ENCODE results near the gene LGSN. TPM values are rescaled to one million over a fixed set of nuclear protein-coding genes. Genes with fewer than 3 reads are reported as not detected.

The LGSN gene
- total and polyA plus RNA-seq, 10 donors, result 0.09 to 0.46 (median 0.13) TPM; not detected in 1

DNA sequence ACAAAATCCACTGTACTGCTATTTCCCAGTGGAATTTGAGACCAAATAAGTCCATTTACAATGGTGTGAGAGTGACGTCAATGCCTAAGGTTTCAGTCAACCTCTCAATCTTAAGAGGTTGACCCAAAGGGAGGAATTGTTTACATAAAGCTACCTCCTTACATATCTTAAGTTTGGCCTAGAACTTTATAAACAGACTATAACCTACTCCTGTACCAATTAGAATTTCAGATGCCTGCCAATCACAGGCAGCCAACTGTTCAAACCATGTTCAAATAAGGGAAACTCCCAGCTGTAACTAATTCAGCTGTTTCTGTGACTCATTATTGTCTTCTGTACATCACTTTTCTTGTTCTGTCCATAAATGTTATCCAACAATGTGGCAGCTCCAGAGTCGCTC is 14.5 kb downstream of the LGSN start:
- Histone ChIP-seq H3K4me1 (no peaks in the 10 kb centered on the region), H3K27ac (no peak overlapping the region), H3K36me3 (no peaks in the 10 kb centered on the region), H3K9me3 (peaks cover 0 to 2% (median 0%) of the 10 kb centered on the region in 8 donors), H3K27me3 (replicated peaks in 1 of 7) (no peaks in the 10 kb centered on the region), H3K4me3 (no peak overlapping the region)
- DNase-seq, result no peak
- intact Hi-C loops (cut with DNase I; ENCODE audit: low total_unique reads), result no loop called here
- TF ChIP-seq, protein P1, sequence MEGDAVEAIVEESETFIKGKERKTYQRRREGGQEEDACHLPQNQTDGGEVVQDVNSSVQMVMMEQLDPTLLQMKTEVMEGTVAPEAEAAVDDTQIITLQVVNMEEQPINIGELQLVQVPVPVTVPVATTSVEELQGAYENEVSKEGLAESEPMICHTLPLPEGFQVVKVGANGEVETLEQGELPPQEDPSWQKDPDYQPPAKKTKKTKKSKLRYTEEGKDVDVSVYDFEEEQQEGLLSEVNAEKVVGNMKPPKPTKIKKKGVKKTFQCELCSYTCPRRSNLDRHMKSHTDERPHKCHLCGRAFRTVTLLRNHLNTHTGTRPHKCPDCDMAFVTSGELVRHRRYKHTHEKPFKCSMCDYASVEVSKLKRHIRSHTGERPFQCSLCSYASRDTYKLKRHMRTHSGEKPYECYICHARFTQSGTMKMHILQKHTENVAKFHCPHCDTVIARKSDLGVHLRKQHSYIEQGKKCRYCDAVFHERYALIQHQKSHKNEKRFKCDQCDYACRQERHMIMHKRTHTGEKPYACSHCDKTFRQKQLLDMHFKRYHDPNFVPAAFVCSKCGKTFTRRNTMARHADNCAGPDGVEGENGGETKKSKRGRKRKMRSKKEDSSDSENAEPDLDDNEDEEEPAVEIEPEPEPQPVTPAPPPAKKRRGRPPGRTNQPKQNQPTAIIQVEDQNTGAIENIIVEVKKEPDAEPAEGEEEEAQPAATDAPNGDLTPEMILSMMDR (IDR thresholded peaks at IDR 0.05 in 8 of 11, conservative IDR thresholded peaks at IDR 0.05 in 3 of 11), result no peak
- TF ChIP-seq POLR2A (IDR thresholded peaks at IDR 0.05), result no peak
- TF ChIP-seq POLR2AphosphoS5 (IDR thresholded peaks at IDR 0.05), result no peak
- WGBS, 5 donors, result 77 to 85% (median 82%) methylated on average over 2 of the region's 2 CpGs

DNA sequence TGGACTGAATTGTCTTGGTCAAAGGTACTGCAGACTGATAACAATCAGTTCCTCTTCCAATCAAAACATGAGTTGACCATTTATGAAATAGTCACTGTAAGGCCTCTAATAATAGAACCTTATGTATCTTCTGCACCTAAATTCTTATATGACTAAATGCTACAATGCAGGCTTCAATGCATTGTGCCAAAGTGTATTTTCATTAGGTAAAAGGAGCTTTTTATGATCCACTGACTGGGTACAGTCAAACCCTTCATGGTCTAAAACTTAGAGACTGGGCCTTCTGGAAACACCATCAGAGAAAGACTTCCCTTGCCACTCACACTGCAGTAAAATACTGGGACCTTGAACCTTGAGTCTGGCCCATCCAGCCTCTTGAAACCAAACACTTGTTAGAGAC is 16.3 kb downstream of the LGSN start:
- H3K9me3 ChIP-seq, result peaks cover 0 to 16% (median 2%) of the 10 kb centered on the region in 8 donors
- no peak overlapping the region for H3K27ac ChIP-seq
- no peaks in the 10 kb centered on the region for H3K36me3 ChIP-seq
- H3K4me1 ChIP-seq, result no peaks in the 10 kb centered on the region
- TF ChIP-seq POLR2A (IDR thresholded peaks at IDR 0.05) (no peak), POLR2AphosphoS5 (IDR thresholded peaks at IDR 0.05) (no peak)
- TF ChIP-seq, protein P1 (IDR thresholded peaks at IDR 0.05 in 8 of 11, conservative IDR thresholded peaks at IDR 0.05 in 3 of 11), result no peak
- H3K27me3 ChIP-seq (replicated peaks in 1 of 7), result no peaks in the 10 kb centered on the region
- intact Hi-C loops (cut with DNase I; ENCODE audit: low total_unique reads), result no loop called here
- H3K4me3 ChIP-seq, result no peak overlapping the region
- no peak for DNase-seq

DNA sequence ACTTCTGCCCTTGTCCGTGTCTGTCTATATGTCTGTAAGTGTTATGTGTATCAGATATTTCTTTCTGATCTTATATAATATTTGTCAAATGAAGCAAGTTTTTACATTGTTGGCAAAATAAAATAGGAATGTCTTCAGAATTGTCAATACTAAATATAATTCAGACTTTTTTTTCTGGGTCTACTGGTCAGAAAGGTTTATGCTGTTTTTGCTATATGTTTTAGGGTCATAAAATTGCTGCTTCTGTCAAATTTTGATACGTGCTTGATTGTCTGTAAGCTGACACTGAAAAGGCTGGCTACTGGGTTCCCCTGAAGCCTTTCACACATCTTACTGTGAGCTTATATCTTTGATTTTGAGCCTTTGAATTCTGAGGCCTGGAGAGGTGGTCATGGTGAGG is 20.1 kb downstream of the LGSN start:
- intact Hi-C loops (cut with DNase I; ENCODE audit: low total_unique reads), result no loop called here
- H3K4me1 ChIP-seq, result no peaks in the 10 kb centered on the region
- no peak for DNase-seq
- H3K4me3 ChIP-seq, result no peak overlapping the region
- 85 to 98% (median 89%) methylated on average over 2 of the region's 2 CpGs for WGBS, 5 donors
- H3K27ac ChIP-seq, result no peak overlapping the region
- TF ChIP-seq, protein P1 (IDR thresholded peaks at IDR 0.05 in 8 of 11, conservative IDR thresholded peaks at IDR 0.05 in 3 of 11), result no peak
- TF ChIP-seq POLR2A (IDR thresholded peaks at IDR 0.05) (no peak), POLR2AphosphoS5 (IDR thresholded peaks at IDR 0.05) (no peak)
- no peaks in the 10 kb centered on the region for H3K36me3 ChIP-seq
- H3K9me3 ChIP-seq, result peaks cover 0 to 16% (median 2%) of the 10 kb centered on the region in 8 donors
- H3K27me3 ChIP-seq (replicated peaks in 1 of 7), result no peaks in the 10 kb centered on the region

DNA sequence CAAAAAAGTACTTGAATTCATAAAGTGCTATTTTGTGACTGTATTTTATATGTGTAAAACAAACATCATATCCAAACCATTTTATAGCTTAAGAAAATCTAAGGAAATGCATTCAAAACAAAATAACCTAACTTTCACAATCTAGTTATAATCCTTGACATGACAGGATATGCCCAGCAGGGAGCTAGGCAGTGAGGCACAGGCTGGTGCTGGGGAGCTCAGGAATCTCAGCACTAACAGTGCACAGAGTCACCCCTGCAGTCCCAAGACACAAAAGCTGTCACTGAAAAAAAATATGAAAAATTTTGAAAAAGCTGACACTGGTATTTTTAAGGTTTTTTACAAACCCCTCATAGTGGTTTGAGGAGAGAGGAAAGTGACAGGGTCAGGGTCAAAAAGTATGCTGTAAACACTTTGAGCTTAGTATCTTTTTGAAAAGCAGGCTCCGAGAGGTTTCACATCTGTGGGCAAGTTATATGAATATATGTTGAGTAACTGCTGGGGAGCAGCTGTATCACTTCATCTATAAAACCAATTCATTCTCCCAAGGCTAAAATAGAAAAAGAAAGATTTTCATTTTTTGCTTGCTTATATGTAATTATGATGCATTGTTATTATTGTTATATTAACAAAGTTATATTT is 24.1 kb downstream of the LGSN start:
- no peaks in the 10 kb centered on the region for H3K36me3 ChIP-seq
- 3 to 82% (median 76%) methylated on average over 1 of the region's 1 CpG for WGBS, 5 donors
- TF ChIP-seq POLR2AphosphoS5 (IDR thresholded peaks at IDR 0.05) (no peak), POLR2A (IDR thresholded peaks at IDR 0.05) (no peak)
- TF ChIP-seq, protein P1 (IDR thresholded peaks at IDR 0.05 in 8 of 11, conservative IDR thresholded peaks at IDR 0.05 in 3 of 11), result no peak
- no peak overlapping the region for H3K4me3 ChIP-seq
- no peak overlapping the region for H3K27ac ChIP-seq
- no peaks in the 10 kb centered on the region for H3K27me3 ChIP-seq (replicated peaks in 1 of 7)
- no peak for DNase-seq
- H3K9me3 ChIP-seq, result peaks cover 0 to 16% (median 2%) of the 10 kb centered on the region in 8 donors
- intact Hi-C loops (cut with DNase I; ENCODE audit: low total_unique reads), result no loop called here
- H3K4me1 ChIP-seq, result no peaks in the 10 kb centered on the region

Measured in spleen (tissue), 11 donors.